HCT116 (cell line): ENCODE results near the gene BTBD18. TPM values are rescaled to one million over a fixed set of nuclear protein-coding genes. Genes with fewer than 3 reads are reported as not detected.

Source experiments
- ATAC-seq: fragments of 200-7000 bp; cut with Tn5 transposase; 2 replicates; pipeline ENCODE4 v1.9.1; 2020; ENCODE audit warnings: mild to moderate bottlenecking, moderate library complexity
- BruUV-seq: library from RNA; stranded (reverse); fragments of 400-500 nt; replicated peaks from 2 replicates; lab custom pipeline; 2021; lab: Mats Ljungman, UMichigan
- CTCF ChIA-PET: fragments of 300-600 bp; sonication (Branson Sonifier 250); formaldehyde crosslinking; loops from one replicate; lab custom pipeline; 2021; ENCODE audit warnings: antibody characterized with exemption; lab: Charles Lee
- POLR2A ChIA-PET: fragments of 300-600, 350-600 bp; sonication (Branson Sonifier 250); formaldehyde crosslinking; loops from one replicate; lab custom pipeline; 2021; ENCODE audit warnings: antibody characterized with exemption; lab: Charles Lee
- RAD21 ChIA-PET, 2 experiments: fragments of 300-600 bp; sonication (Branson Sonifier 250); formaldehyde crosslinking; loops; one replicate each; lab custom pipeline; 2023; ENCODE audit warnings: low total read pairs in 2 of 2; ENCODE audit not compliant: uncharacterized antibody in 2 of 2, unreplicated experiment in 2 of 2, low non-redundant PET in 1 of 2; lab: Charles Lee
- DNase-seq: peaks from one replicate; pipeline ENCODE4 v3.0.0-alpha.2; 2010; ENCODE audit warnings: low read depth, low spot score
- H2AFZ ChIP-seq: fragments of 200-600 bp; shearing (Covaris generic), sonication (generic); 2 replicates; pipeline ENCODE4 v1.6.1; 2017; ENCODE audit warnings: low read depth, mixed run types, mixed read lengths, antibody characterized with exemption, low read length; ENCODE audit not compliant: poor library complexity, severe bottlenecking
- H3K27ac ChIP-seq: 2 replicates; pipeline ENCODE4 v1.5.1; 2012; ENCODE audit warnings: low read depth, low read length
- H3K27me3 ChIP-seq: fragments of 200-600 bp; sonication (generic); 2 replicates; pipeline ENCODE4 v1.6.1; 2016; ENCODE audit warnings: mixed run types, low read length, mixed read lengths; ENCODE audit not compliant: insufficient read depth
- H3K36me3 ChIP-seq, 2 experiments: fragments of 200-500 bp in 1 of 2; fragments of 200-600 bp in 1 of 2; sonication (Bioruptor generic) in 1 of 2; sonication (generic) in 1 of 2; 2 replicates each; pipeline versions ENCODE4 v1.5.1 to v1.6.1; 2014 to 2016; ENCODE audit warnings: low read length in 2 of 2, inconsistent platforms in 1 of 2, mixed read lengths in 1 of 2, mixed run types in 1 of 2; ENCODE audit not compliant: insufficient read depth in 2 of 2, control insufficient read depth in 1 of 2
- H3K4me1 ChIP-seq, 2 experiments: fragments of 200-600 bp in 1 of 2; sonication (generic) in 1 of 2; 2 replicates each; pipeline versions ENCODE4 v1.5.1 to v1.6.1; 2012 to 2017; ENCODE audit warnings: low read length in 2 of 2, inconsistent platforms in 1 of 2, mild to moderate bottlenecking in 1 of 2, mixed read lengths in 1 of 2, mixed run types in 1 of 2, moderate library complexity in 1 of 2; ENCODE audit not compliant: insufficient read depth in 2 of 2, control insufficient read depth in 1 of 2
- H3K4me2 ChIP-seq: fragments of 200-600 bp; sonication (generic); 2 replicates; pipeline ENCODE4 v1.6.1; 2017; ENCODE audit warnings: mixed run types, low read length, mixed read lengths
- H3K4me3 ChIP-seq, 2 experiments: fragments of 200-600 bp in 1 of 2; sonication (generic) in 1 of 2; replicated peaks in 1 of 2; 2 replicates each; pipeline ENCODE4 v1.5.1; 2011 to 2016; ENCODE audit warnings: low read length in 2 of 2, control low read depth in 1 of 2, low read depth in 1 of 2, mild to moderate bottlenecking in 1 of 2, mixed read lengths in 1 of 2, mixed run types in 1 of 2
- H3K79me2 ChIP-seq: fragments of 200-600 bp; sonication (generic); 2 replicates; pipeline ENCODE4 v1.6.1; 2017; ENCODE audit warnings: mild to moderate bottlenecking, mixed run types, low read length, moderate library complexity, mixed read lengths; ENCODE audit not compliant: insufficient read depth
- H3K9ac ChIP-seq: fragments of 200-600 bp; sonication (generic); 2 replicates; pipeline ENCODE4 v1.6.1; 2016; ENCODE audit warnings: low read length, mixed read lengths
- H3K9me2 ChIP-seq: fragments of 200-600 bp; sonication (generic), shearing (Covaris generic); 2 replicates; pipeline ENCODE4 v1.6.1; 2017; ENCODE audit warnings: mixed run types, mild to moderate bottlenecking, moderate library complexity; ENCODE audit not compliant: insufficient read depth
- H3K9me3 ChIP-seq, 2 experiments: fragments of 200-500 bp in 1 of 2; fragments of 200-600 bp in 1 of 2; sonication (Bioruptor generic) in 1 of 2; sonication (generic) in 1 of 2; 2 replicates each; pipeline ENCODE4 v1.6.1; 2014 to 2017; ENCODE audit warnings: low read length in 2 of 2, mixed read lengths in 2 of 2, inconsistent platforms in 1 of 2, low read depth in 1 of 2, mild to moderate bottlenecking in 1 of 2, mixed run types in 1 of 2, moderate library complexity in 1 of 2; ENCODE audit not compliant: control insufficient read depth in 1 of 2, insufficient read depth in 1 of 2
- H4K20me1 ChIP-seq: fragments of 200-600 bp; sonication (generic), shearing (Covaris generic); 2 replicates; pipeline ENCODE4 v1.6.1; 2017; ENCODE audit warnings: mixed run types, mild to moderate bottlenecking, moderate library complexity; ENCODE audit not compliant: insufficient read depth
- CBX3 ChIP-seq: IDR thresholded peaks from 2 replicates; pipeline ENCODE4 v1.6.1; 2012; ENCODE audit warnings: low read depth
- JUND ChIP-seq: IDR thresholded peaks from 2 replicates; pipeline ENCODE4 v1.6.1; 2012
- ZBTB33 ChIP-seq: IDR thresholded peaks from 2 replicates; pipeline ENCODE4 v1.6.1; 2011; ENCODE audit warnings: mild to moderate bottlenecking, low read length, moderate library complexity; ENCODE audit not compliant: insufficient replicate concordance; ENCODE audit errors: extremely low read depth
- ZFX ChIP-seq: fragments of 450-650 bp; IDR thresholded peaks from 2 replicates; pipeline ENCODE4 v1.6.1; 2017
- intact Hi-C: fragments of 100-400 bp; cut with micrococcal nuclease; formaldehyde crosslinking; loops from 2 replicates; pipeline ENCODE4 v1.10.0; 2022
- total RNA-seq: library from RNA; stranded (reverse); gene quantifications from one replicate; pipeline ENCODE4 v1.2.1, GENCODE V29; 2021; ENCODE audit not compliant: unreplicated experiment

The BTBD18 gene
- total RNA-seq, 1 experiment from 2014 or later, result not detected

DNA sequence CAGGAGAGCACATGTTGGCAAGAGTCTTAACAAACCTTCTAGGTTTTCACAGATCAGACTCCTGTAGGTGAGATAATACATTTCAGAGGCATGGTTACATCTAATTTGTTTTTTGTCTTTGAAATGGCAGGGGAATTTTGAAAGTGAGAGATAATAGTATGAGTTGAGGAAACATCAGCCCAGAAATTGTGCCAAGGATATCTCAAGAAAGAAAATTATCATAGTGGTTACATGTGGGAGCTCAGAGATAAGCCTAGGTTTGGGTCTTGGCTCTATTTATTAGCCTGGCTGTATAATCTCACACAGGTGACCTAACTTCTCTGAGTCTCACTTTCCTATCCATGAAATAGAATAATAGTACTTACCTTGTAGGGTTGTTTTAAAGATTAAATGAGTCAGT is 443 bp downstream of the BTBD18 start:
- CTCF ChIA-PET, result interaction anchor here (0.9 to 6.2 kb wide), 8 partner anchors 10 to 763 kb away, joined by 3 to 95 read pairs (median 9); partner anchors contain the start of genes CTNND1 and SELENOH
- RAD21 ChIA-PET, result interaction anchor here (0.8 to 2.6 kb wide), 5 partner anchors 10 to 535 kb away, joined by 3 to 19 read pairs (median 5); no protein-coding TSS in a partner anchor
- TF ChIP-seq CBX3 (no peak), ZBTB33 (no peak), JUND (no peak)
- Histone ChIP-seq H3K4me1 (peaks cover 0 to 8% of the 10 kb centered on the region in 2 experiments; a peak in 1 of 4 replicates), H3K9me2 (no peaks in the 10 kb centered on the region), H3K4me3 (no peak overlapping the region), H3K27ac (no peak overlapping the region), H3K9ac (no peak overlapping the region), H3K27me3 (no peaks in the 10 kb centered on the region), H3K79me2 (no peaks in the 10 kb centered on the region), H4K20me1 (no peaks in the 10 kb centered on the region), H3K9me3 (no peaks in the 10 kb centered on the region), H2AFZ (no peak overlapping the region), H3K4me2 (no peak overlapping the region), H3K36me3 (no peaks in the 10 kb centered on the region)
- POLR2A ChIA-PET, result interaction anchor here (1.3 to 2.2 kb wide), 4 partner anchors 10 to 49 kb away, joined by 3 to 12 read pairs (median 6); partner anchors contain the start of genes CTNND1 and SELENOH
- peak; percentile 15; the same call in 1 of the 2 replicates for ATAC-seq
- intact Hi-C loops, result loop anchor here (1.0 to 5.0 kb wide), 2 partner anchors 49 to 771 kb away; no protein-coding TSS in a partner anchor
- DNase-seq, result no peak
- BruUV-seq, result no TSS peak

DNA sequence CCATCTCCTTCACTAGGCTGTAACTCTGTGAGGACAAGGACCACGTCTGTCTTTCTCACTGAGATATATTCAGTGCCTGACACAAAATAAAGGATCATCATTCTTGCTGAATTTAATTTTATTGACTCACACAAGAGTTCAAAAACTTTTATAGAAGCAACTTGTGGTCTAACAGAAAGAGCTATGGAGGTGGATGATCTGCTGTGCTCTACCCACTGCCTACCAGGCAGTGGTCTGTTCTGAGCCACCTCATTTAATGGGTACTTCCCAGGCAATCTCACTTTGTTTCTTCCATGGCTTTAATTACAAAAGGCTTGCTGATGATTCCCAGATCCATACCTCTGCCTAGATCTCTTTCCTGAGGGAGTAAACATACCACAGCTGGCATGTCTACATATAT is 4.7 kb downstream of the BTBD18 start:
- intact Hi-C loops, result no loop called here
- no peak overlapping the region for H2AFZ ChIP-seq

More for the DNA sequence above, 4.7 kb downstream of the BTBD18 start:
- no peaks in the 10 kb centered on the region for H3K9me3 ChIP-seq
- DNase-seq (no peak), ATAC-seq (no peak)
- no peak overlapping the region for H3K4me3 ChIP-seq
- no peak overlapping the region for H3K4me2 ChIP-seq
- H3K4me1 ChIP-seq, result peaks cover 0 to 15% of the 10 kb centered on the region in 2 experiments; a peak in 2 of 4 replicates
- H3K27ac ChIP-seq, result no peak overlapping the region
- ChIA-PET POLR2A (no interaction called here), RAD21 (no interaction called here), CTCF (interaction anchor here (6.2 kb wide), 1 partner anchor 54 kb away, joined by 95 read pairs; no protein-coding TSS in a partner anchor)
- H4K20me1 ChIP-seq, result no peaks in the 10 kb centered on the region
- H3K79me2 ChIP-seq, result peaks cover 20% of the 10 kb centered on the region
- H3K36me3 ChIP-seq, result peaks cover 12 to 23% of the 10 kb centered on the region in 2 experiments; a peak in 3 of 4 replicates
- H3K9ac ChIP-seq, result no peak overlapping the region
- H3K9me2 ChIP-seq, result no peaks in the 10 kb centered on the region
- no peaks in the 10 kb centered on the region for H3K27me3 ChIP-seq
- TF ChIP-seq ZFX, result no peak
- BruUV-seq, result no TSS peak
